ENCODE results near the gene TRPM4.

DNA sequence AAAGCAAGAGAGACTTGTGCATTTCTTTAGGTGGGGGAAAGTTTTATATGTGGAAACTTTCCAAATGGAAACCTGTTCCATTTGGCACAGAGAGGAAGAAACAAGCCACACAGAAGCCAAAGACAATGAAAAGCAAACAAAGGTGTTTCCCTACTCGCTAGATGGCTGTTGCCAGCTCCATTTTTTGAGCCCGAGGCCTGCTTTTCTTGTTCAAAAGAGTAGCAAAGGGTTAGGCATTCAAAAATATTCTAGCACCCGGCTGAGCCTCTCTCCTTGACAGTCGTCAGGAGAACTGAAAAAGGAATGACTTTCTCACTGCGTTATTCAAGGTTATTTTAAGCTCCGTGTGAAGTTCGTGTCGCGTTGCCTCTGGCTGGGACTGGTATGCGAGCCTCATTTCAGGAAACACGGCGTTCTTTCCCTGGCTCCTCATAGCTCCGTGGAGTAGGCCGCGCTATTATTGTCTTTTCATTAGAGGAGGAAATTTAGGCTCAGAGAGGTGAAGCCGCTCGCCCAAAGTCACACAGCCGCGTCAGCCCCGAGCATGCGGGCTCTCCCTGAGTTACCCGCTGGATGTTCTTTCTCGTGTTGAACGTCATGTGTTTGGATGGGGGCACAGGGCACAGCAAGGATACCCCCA is 7.6 kb downstream of the TRPM4 start:
- TF ChIP-seq, protein P1, sequence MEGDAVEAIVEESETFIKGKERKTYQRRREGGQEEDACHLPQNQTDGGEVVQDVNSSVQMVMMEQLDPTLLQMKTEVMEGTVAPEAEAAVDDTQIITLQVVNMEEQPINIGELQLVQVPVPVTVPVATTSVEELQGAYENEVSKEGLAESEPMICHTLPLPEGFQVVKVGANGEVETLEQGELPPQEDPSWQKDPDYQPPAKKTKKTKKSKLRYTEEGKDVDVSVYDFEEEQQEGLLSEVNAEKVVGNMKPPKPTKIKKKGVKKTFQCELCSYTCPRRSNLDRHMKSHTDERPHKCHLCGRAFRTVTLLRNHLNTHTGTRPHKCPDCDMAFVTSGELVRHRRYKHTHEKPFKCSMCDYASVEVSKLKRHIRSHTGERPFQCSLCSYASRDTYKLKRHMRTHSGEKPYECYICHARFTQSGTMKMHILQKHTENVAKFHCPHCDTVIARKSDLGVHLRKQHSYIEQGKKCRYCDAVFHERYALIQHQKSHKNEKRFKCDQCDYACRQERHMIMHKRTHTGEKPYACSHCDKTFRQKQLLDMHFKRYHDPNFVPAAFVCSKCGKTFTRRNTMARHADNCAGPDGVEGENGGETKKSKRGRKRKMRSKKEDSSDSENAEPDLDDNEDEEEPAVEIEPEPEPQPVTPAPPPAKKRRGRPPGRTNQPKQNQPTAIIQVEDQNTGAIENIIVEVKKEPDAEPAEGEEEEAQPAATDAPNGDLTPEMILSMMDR (IDR thresholded peaks at IDR 0.05; ENCODE audit: low read depth, low read length): no peak
- TF ChIP-seq EZH2phosphoT487 (IDR thresholded peaks at IDR 0.05; ENCODE audit: low read depth): no peak

Measured in OCI-LY3 (cell line).